T-helper 22 cell (primary cell): ENCODE results near the gene NCOA1.
A peak's percentile ranks its signal among the peaks of the same experiment; 100 is the strongest.
"Not testable (repeated sequence)": the region's sequence is repeated elsewhere in the genome, so short reads cannot be mapped to it uniquely, and the experiment has no call there.

ENCODE experiments used
- DNase-seq: peaks from one replicate; pipeline ENCODE4 v3.0.0-alpha.2; 2020; ENCODE audit warnings: low read depth

NCOA1 gene

GRCh38 chr2:24490690-24491541, at the start of gene NCOA1:
Gene NCOA1, plus strand, starts transcription at chr2:24491254. Its CDS starts 167,424 bp downstream, at chr2:24658678.
- DNase-seq, result peak; percentile 85

DNA sequence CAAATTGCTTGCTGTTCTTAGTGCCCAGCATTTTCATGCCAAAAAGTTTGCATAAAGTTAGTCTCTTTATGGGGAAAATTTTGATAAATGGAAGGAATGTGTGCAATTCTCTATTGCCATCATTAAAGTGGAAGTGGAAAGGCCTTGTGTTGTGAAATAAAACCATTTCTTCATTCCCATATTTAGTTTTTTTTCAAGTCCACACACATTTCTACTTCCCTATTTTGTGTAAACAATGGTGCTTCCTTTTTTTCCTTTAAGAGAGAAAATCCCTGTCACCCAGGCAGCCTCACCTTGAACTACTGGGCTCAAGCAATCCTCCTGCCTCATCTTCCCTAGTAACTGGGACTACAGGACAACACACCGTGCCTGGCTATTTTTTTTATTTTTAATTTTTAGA, 42.3 kb upstream of the NCOA1 start:
- no peak for DNase-seq

- DNase-seq, result no peak
These were observed 41.7 kb upstream of the NCOA1 start for GRCh38 chr2:24449344-24449743.

- no peak for DNase-seq
These were observed 39.1 kb upstream of the NCOA1 start for GRCh38 chr2:24451805-24452501.

DNA sequence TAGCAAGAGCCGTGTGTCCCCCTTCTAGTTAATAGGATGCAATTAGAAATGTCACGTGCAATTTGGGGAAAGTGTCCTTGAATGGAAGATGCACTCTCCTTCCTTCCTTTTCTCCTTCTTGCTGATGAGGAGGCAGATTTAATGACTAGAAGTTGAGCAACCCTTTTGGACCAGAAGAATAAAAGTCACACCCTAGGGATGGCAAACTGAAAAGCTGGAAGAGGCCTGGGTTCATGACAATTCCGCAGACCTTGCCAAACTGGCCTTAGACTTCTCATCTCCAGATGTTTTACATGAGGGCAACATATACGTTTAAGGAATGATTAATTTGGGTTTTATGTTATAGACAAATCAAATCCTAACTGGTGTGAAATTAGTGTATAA, 38.6 kb upstream of the NCOA1 start:
- DNase-seq, result no peak

DNA sequence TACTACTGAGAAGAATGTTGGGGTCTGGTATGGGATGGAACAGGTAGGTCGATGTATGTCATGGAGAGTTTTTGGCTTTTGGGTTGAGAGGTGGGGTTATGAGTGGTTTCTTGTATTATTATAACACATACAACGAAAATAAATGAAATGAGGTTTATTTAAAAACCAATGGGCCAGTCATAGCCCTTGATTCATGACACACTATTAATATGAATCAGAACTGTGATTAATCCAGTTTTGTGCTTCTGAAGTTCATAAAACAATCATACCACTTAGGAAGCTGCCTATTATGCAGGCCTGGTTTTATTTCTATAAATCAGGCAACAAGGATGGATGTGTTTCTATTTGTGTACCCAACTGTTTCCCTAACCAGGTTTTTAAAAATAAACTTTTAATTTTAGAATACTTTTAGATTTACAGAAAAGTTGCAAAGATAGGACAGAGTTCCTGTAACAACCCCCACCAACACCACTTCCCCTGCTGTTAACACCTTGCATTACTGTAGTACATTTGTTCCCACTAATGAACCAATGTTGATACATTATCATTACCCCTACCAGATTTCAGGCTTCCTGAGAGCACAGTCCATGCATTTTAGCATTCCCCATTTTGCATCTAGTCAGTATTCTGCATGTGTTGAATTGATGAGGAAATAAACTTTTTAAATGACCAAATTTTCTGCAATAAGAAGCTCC, 37.5 kb upstream of the NCOA1 start:
- no peak for DNase-seq

GRCh38 chr2:24454294-24454693, 36.8 kb upstream of the NCOA1 start:
- DNase-seq, result no peak

DNA sequence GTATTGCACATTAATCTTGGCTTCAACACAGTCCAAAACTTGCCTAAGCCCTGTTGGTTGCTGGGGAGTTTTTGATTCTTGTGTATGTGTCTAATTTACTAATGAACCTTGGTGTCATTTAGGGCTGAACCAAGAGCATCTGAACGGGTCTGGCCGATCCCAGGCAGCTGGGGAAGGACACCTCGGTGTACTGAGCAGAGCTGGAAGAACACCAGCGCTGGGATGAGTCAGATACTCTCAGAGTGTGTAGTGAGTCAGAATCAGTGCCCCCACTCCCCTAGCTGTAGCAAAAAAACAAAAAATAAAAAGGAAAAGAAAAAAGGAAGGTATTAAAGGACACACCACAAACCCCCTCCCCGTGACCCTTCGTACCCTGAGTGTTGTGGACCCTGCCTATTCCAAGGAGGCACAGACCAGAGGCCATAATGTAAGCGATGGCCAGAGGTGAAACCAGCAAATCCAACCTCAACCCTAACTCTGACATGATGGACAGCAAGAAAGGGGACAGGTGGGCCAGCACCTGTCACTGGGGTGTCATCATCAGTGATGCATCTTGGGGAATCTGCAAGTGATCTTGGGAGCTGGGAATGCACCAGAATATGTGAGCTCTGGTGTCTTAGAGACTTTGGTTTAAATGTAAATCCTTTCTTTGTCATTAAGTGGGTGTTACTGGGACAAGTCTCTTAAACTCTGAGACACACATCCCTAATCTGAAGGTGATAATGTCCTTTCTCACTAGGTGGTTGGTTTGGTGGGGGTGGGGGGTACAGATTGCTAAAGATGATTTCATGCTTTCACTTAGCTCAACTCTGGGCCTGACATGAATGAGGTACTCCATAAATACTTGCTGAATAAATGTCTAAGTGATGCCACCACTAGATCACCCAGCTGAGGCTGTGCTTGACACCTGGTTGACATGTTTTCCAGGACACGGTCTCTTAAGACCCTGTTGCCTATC, 34.2 kb upstream of the NCOA1 start:
- DNase-seq, result no peak

DNA sequence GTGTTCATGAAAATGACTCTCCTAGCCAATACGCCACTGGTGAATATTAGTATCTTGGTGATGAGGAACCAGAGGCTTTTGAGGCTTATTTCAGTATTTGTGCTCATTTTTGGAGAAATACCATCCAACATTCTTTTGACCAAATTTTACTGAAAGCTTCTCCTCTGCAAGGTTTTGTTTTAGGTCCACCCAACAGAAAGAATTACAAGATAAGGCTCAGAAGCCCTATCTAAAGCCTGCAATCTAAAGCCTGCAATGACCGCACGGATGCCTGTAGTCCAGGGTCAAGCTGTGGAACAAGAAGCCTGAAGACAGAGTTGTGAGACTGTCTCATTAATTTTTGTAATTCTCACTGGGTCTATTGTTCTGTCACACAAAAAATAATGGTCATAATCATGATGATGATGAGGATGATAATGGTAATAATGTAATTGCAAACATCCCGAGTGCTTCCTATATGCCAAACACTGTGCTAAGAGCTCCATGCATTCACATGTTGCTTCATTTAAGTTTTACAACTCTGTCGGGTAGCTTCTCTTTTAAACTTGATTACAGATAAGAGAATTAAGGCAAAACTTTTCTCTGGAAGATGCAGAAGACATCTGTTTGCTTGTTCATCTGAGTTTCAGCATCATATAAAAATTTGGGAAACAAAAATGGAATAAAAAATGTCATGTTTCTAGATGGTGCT, 33.2 kb upstream of the NCOA1 start:
- no peak for DNase-seq

DNA sequence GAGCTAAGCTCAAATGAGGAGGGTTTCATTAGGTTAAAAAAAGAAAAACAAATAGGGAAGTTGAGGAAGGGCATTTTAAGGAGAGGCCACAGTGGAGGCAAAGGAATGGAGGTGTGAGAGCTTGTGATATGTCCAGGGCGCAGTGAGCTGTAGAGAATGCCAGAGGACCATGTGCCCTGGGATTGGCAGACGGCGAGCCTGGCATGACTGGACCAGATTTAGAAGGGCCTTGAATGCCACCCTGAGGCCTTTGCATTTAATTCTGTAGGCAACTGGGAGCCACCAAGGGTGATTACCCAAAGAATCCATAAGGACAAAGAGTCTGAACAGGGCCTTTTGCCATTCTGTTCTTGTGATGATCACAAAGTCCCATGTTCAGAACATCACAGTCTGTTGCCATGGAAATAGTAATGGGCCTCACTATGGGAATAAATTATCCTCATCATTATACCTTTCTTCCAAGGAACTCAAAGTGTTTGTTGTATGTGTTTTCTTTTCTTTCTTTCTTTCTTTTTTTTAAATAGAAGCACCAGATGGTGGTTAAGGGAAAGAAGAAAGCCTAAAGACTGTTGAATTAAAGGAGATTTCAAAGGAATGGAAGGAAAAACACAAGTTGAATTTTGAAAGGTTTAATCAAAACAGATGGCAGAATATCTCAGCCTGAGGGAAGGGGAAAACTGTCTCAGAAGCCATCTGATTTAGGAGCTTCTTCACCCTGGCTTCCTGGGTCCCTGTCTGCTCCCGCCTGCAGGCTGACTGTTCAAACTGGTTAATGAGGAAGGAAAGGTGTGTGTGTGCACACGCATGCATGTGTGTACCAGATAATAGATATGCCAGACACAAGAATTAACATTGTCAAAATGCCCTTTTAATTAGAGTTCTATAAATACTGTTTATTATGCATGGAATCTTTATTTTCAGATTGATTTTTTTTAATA, 31.6 kb upstream of the NCOA1 start:
- DNase-seq, result no peak

GRCh38 chr2:24461685-24462084, 29.4 kb upstream of the NCOA1 start:
- no peak for DNase-seq

DNA sequence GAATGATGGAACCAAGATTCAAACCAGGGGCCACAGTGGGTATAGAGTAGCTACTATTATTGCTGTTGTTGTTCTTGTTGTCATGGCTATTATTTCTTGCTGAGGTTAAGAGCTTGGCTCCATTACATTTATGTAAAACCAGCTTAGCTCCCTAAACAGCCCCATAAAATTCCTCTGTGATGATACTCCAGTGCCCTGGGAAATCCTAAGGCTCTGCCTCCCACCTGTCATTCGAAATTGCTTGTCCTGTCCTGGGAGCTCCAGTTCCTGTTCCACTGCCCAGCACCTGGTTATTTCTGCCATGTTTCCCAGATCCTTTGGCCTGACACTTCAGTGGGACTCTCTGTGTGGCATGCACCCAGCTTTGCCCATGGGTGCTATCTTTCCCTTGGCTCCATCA, 27.8 kb upstream of the NCOA1 start:
- DNase-seq, result no peak

- no peak for DNase-seq
These were observed 23.9 kb upstream of the NCOA1 start for GRCh38 chr2:24466871-24467870.

DNA sequence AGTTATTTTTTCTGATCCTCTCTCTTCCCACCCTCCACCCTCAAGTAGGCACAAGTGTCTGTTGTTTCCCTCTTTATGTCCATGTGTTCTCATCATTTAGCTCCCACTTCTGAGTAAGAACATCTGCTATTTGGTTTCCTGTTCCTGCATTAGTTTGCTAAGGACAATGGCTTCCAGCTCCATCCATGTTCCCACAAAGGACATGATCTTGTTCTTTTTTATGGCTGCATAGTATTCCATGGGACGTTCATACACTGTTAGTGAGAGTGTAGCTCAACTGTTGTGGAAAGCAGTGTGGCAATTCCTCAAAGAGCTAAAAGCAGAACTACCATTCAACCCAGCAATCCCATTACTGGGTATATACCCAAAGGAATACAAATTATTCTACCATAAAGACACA, 22.6 kb upstream of the NCOA1 start:
- DNase-seq, result not testable (repeated sequence)

DNA sequence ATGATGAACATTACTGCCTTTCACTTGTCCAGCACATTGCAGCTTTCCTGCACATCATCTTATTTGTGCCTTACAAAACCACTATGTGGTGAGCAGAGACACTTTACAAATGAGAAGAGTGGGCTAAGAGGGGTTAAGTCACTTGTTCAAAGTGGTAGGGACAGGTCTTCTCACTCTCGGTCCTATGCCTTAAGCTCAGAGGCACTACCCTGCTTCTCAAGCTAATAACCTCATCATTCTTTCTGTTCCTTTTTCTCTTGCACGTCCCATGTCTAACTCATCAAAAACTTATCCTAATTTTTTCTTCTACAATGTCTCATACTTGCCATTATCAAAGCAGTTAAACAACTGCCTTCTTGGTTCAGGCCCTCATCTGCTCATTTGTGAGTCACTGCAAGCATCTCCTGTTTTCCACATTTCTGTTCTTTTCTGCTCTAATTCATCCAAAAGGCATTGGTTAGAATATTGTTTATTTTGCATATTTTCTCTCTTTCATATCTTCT, 21.9 kb upstream of the NCOA1 start:
- no peak for DNase-seq

DNA sequence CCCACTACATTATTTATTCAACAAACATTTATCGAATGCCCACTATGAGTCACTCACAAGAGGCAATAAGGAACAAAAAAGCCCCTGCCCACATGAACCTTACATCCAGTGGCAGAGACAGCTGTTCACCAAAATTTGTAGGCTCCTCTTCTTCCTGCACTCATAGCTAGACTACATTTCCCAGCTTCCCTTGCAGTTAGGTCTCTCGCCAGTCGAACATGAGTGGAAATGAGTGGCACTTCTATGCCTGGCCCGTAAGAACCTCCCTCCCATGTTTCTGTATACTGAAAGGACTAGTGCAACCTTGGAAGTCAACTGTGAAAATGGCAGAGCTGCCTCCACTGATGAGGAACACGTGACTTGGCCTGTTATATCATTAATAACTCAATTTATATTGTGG, 19.4 kb upstream of the NCOA1 start:
- DNase-seq, result no peak

GRCh38 chr2:24472416-24472815, 18.6 kb upstream of the NCOA1 start:
- DNase-seq, result no peak

DNA sequence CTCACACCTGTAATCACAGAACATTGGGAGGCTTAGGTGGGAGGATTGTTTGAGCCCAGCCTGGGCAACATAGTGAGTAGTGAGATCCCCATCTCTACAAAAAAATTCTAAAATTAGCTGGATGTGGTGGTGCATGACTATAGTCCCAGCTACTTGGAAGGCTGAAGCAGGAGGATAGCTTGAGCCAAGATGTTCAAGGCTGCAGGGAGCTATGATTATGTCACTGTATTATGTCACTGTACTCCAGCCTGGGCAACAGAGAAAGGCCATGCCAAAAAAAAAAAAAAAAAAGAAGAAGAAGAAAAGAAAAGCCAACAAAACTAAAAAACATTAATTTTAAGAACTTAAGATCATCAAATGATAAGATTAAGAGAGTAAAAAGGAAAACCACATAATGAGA, 17.4 kb upstream of the NCOA1 start:
- no peak for DNase-seq

GRCh38 chr2:24474053-24474452, 17.0 kb upstream of the NCOA1 start:
- no peak for DNase-seq
